IPS-NIHi7 (cell line): ENCODE measurements around the gene DCN.
"Not testable (repeated sequence)": the region's sequence is repeated elsewhere in the genome, so short reads cannot be mapped to it uniquely, and the experiment has no call there.

Source experiments
- DNase-seq: peaks from one replicate; pipeline ENCODE4 v3.0.0; 2012; ENCODE audit warnings: mixed read lengths; ENCODE audit errors: extremely low spot score

The DCN gene, protein sequence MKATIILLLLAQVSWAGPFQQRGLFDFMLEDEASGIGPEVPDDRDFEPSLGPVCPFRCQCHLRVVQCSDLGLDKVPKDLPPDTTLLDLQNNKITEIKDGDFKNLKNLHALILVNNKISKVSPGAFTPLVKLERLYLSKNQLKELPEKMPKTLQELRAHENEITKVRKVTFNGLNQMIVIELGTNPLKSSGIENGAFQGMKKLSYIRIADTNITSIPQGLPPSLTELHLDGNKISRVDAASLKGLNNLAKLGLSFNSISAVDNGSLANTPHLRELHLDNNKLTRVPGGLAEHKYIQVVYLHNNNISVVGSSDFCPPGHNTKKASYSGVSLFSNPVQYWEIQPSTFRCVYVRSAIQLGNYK

DNA sequence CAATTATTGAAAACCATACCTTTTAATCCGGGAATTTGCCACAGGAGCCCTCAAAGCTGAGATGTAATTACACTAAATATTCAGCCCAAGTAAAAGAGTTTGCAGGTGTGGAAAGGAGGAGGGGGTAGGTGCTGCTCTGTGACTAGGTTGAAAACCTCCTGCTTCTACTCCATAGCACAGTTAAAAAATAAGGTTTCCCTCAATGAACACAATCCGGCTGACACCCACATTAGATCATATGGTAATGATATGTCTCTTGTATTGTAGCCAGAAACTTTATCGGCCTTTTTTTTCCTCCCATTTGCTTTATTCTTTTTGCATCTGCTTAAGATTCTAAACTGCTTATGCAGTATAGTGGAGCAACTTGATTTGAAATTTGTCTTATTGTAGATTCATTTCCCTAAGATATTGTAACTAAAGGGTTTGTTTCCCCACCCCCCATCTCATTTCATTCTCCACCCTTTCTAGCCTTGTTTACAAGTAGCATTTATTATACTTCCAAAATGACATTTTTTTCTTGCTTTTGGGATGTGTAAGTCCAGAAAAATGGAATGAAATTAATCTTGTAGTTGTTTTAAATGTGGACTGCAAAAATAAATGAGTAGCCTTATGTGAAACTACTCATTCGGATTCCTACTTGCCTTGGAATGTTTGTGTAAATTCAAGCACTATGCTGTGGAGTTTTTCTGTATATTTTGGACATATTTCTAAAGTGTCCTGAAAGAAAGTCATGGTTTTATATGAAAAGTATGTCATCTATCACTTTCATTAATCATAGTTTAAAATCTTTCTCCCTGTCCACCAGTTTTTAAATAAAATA lies at the start of gene DCN:
Gene DCN, minus strand, starts transcription at position 182 of the 820 bp plus-strand sequence. CDS start 4,265 bp downstream, outside the sequence.
- DNase-seq = no peak

DNA sequence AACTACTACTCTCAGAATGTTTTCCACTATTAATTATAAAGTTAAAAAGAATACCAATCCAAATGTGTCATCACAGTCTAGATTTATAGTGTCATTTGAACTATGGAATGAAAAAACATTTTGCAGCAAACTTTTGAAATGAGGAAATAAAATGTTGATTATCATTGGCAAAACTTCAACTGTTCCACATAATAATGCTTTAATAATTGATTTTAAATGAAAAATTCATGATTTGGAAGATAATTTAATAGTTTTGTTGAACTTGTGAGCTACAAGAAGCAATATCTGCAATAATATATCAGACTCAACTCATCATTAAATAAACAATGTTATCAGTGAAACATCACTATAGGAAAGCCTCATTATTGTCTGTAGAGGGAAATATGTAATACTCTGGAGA lies 48.2 kb upstream of the DCN start:
- no peak for DNase-seq

DNA sequence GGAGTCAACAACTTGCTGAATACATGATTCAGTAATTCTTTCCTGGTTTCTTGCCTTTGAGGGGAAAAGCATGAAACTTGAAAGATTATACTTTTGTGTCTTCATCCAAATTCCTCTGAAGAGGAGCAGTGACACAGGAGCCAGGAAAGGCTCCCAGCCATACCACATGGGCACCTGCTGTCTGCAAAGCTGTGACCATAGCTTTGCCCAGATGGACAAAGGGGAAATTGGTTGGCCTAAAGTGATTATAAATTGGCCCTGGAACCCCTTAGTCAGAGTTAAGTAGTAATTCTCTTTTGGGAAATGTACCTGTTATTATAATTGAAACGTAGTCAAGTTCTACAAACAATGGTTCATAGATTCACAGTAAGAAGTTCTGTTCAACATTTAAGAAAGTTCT lies 44.3 kb upstream of the DCN start:
- no peak for DNase-seq

DNA sequence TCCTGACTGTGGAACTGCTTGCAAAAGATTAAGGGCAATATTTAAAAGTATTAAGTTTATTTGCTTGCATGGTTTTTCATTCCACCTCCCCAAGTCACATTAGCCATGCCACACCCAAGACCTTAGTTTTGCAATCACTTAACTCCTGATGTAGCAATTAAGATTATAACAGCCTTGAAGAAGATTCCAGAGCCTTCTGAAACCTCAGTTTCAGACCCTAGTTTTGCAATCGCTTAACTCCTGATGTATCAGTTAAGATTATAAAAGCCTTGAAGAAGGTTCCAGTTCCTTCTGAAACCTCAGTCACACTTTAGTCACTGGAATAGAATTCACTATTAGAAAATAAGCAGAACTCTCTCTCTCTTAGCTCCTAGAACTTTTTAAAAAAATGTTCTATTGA lies 42.7 kb upstream of the DCN start:
- no peak for DNase-seq

DNA sequence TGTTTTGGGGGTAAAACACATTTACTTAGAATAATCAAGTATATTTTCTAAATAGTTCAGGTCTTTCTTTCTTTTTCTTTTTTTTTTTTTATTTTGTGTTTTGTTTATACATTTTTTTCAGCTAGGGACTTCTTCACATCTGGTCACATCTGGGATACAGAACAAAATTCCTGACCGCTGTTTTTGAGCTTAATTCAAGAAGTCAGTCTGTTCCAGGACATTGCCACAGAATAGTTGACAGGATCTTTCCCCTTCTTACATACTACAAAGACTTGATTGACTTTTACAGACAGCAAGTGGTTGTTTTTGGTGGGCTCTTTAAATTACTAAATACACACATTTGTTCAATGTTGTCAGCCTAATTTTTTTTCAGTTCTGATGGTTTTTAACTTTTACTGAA lies 41.8 kb upstream of the DCN start:
- DNase-seq = no peak

DNA sequence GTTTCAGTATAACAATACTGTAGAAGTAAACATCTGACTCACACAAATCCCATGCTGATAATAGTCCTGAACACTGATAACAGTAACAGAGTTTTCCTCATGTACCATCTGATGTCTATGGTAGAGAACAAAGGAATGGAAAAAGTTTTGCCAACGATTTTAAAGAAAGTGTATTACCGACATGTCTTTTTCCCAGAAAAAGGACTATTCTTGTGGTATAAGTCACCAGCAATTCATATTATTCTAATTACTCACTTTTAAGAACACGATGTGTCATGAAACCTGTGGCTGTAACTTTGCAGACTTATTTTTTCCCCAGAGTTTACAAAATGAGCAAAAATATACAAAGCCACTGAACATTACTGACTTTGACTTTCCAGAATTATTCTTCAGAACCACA lies 40.1 kb upstream of the DCN start:
- no peak for DNase-seq

DNA sequence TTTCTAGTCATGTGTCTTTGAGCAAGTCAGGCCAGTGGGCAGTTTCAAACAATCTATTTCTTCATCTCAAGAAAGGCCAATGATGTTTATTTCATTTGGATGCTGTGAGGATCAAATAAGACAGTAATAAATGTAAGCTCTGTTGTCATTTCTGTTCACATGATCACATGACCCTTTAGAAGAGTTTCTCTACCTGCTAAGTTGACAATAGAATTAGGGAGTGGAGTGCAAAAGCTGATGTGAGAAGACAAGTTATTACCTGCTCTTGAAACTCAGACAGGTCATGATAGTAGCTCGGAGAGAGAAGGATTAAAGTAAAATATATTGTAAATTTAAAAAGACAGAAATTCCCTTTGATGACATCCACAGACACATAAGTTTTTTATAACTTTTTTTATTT lies 37.3 kb upstream of the DCN start:
- DNase-seq = no peak

DNA sequence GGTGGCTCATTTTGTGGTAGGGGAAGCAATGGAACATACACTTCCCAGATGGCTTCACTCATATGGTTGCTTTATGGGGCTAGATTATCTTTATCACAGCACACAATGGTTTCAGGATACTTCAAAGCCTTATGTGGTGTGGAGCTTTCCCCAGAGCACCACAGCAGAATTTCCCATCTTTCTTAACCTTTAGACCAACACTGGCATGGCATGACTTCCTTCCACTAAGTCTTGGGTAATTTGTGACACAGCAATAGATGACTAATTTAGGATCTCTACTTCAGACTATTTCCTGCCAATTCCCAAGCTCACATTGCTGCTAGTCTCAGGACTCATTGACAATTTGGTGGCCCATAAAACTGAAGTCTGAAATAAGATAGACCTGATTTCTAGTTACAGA lies 36.9 kb upstream of the DCN start:
- DNase-seq = no peak

DNA sequence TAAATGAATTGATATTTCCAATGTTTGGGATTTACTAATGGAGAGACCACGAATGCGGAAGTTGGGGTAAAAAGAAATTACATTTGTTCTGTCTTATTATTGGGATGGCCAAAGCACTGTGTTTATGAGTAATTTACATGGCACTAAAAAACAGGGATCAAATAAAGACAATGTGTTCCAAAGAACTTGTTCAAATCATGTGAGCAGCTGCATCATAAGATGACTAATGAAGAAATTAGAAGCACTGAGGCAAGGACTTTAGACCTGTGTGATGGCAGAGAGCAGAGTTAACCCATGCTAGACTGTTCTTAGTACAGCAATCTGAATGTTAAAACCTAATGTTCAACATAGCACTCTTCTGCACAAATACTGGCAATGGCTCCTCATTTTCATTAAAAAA lies 34.3 kb upstream of the DCN start:
- no peak for DNase-seq

DNA sequence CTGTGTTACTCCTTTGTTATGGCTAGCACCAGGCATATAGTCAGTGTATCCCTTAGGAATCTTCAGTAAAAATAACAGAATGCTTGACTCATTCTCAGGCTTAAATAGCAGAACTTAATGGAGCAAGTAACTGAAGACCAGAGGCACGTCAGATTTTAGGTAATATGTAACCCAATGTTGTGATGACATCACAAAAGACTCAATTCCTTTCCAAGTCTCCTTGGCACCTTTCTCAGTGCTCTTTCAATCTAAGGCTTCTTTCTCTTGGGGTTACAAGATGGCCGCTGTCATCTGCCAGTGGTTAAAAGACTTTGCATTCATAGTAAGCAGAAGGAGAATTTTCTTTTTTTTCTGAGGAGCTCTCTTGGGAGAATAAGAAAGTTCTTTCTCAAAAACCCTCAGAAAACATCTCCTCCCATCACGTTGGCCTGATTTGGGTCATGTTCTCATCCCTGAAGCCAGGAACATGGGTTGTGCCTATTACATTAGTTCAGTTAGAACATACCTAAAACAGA lies 33.4 kb upstream of the DCN start:
- DNase-seq = no peak

DNA sequence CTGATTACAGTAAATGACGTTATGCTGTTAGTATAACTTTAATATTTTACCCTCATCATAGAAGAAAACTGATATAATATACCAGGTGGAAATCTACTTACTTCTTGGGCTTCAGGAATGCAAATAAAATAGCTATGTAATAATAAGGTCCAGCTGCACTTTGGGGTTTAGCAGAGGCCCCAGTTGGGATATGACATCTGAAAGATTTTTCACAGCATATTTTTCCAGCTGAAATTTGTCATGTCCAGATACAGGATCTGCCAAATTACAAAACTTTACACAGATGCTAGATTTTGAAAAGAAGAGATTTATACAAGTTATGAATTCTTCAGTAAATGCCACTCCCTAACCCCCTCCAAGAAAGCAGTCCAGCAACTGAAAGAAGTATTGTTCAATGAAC lies 29.2 kb upstream of the DCN start:
- DNase-seq = no peak

DNA sequence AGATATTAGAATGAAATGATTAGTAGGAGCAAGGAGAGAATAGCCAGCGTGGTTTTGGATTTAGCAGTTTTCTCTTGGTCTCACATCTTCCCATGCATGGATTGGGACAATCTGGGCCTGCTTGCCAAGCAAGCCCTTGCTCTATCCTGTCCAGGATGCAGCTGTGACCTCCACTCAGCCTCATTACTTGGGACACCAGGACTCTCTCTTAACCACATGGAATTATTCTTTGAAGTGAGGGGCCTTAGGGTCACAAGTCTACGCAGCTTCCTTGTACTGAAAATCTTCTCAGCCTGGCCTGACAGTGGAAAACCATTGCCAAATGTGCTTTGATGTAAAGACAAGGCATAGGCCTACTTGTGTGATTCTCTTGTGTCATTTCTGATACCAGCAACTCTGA lies 28.0 kb upstream of the DCN start:
- DNase-seq = no peak

DNA sequence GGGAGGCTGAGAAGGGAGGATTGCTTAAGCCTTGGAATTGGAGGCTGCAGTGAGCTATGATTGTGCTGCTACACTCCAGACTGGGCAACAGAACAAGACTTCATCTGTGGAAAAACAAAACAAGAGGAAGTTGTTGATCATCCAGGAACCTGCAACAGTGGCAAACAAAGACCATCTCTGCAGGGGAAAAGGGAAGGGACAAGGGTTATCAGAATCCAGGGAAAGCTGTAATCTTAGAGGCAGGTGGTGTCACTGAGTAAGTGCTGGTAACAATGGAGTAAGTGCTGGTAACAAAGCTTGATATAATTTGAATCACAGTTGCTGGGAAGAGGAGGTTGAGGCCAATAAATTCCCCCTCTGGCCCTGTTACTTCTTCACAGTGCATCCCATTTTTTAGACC lies 27.5 kb upstream of the DCN start:
- DNase-seq = no peak

DNA sequence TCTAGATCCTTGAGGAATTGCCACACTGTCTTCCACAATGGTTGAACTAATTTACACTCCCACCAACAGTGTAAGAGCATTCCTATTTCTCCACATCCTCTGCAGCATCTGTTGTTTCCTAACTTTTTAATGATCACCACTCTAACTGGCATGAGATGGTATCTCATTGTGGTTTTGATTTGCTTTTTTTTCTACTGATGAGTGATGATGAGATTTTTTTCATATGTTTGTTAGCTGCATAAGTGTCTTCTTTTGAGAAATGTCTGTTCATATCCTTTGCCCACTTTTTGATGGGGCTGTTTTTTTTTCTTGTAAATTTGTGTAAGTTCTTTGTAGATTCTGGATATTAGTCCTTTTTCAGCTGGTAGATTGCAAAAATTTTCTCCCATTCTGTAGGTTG lies 24.7 kb upstream of the DCN start:
- DNase-seq = not testable (repeated sequence)

DNA sequence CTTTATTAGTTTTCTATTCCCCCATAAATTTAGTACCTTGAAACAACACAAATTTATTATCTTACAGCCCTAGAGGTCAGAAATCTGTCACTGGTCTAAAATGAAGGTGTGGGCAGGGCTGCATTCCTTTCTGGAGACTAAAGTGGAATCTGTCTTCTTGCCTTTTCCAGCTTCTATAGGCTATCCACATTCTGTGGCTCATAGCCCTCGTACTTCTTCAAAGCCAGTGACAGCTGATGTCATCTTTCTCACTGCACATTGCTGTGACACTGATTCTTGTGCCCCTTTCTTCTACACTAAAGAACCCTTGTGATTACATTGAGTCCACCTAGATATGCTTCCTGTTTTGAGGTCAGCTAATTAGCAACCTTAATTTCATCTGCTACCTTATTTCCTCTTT lies 23.2 kb upstream of the DCN start:
- DNase-seq = no peak

DNA sequence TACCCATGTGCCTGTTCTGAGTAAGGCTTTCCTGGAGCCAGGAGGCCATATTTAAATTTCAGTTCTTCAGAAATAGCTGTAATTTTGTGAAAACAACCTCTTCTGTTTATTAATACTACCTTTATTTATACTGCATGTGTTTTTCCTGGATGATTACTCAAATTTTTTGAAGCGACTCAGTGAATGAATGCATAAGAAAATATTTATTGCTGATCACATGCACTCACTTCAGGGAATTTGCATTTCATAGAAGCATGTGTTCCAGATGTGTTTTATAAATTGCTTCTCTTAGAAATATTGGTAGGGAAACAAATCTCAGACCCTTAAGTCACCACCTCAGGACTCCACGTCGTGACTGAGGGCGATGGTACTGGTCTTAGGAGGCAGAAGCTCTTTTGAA lies 21.8 kb upstream of the DCN start:
- DNase-seq = no peak

DNA sequence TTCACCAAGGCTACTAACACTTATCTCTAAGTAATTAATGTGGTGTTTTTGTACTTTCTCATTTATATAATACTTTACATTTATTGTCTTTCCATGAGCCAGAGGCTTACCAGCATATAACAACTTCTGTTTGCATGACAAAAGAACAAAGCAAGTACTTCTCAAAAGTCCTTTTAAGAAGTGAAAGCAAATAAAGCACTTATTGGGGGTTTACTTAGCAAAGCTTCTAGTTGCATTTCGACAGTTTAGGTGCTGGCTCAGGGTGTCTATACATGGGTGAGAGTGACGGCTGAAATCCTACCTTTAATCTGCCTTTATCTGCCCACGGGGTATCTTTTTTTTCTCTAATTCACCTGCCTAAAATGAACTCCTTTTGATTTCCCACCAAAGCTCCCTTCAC lies 21.0 kb upstream of the DCN start:
- no peak for DNase-seq

DNA sequence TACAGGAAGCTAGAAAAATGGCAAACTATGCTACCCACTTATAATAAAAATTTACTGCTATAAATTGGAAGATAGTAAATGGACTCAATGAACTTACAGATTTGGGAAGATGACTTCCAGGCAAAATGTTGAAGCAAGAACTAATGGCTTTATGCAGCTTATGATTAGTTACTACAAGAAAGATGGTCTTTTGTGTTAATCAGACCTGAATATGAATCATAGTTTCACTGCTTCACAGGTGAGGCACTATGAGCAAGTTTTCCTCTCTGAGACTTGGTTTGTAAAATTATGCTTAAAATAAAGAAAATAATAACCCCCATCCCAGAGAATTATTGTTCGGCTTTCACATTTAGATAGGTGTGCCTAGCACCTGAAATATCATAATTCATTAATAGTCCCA lies 19.8 kb upstream of the DCN start:
- no peak for DNase-seq

DNA sequence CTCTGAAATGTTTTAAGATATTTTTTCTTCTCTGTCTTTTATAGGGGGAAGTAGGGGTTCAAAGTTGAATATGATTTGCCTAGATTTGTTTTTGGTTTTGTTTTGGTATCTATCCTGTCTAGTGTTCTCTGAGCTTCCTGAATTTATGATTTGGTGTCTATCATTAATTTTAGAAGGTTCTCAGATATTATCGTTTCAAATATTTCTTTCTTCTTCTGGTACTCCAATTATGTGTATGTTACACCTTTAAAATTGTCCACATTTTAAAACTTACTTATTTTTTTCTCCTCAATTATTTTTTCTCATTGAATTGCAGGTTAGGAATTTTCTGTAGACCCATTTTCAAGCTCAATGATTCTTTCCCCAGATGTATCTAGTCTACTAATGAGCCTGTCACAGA lies 13.8 kb upstream of the DCN start:
- no peak for DNase-seq

DNA sequence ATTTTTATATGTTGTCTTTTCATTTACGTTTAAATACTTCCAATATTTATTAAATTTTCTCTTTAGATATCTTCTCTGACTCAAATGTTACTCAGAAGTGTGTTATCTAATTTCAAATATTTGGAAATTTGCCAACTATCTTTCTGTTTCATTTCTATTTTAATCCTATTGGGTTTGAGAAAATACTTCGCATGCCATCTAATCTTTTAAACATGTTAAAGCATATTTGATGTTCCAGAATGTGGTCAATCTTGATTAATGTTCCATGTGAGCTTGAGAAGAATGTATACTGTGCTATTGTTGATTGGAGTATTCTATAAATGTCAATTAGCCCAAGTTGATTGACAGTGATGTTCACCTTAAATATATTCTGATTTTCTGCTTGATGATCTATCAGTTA lies 11.9 kb upstream of the DCN start:
- no peak for DNase-seq

DNA sequence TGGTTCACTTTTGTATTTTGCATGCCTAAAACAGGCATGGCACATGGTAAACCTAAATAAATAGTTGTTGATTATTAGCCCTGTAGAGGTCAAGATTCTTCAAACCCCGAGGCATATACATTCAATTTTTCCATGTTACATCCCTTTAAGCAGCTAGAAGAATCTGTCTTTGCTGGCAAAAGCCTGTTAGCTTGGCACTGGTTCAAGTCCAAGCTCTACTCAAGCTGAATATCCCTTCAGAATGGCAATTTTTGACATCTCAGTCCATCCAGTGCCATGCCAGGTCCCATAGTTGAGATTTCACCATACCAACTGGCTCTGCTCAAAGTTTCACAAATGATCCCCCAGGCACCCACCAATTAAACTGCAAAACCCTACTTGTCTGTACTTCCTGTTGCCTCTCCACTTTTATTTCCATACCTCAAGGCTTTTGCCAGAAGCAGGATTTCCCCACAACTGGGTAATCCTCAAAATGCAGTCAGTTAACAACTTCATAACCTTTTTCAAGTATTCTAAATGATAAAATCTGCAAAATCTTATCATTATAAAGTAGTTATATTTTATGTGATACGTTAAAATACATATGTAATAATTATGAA lies 9.0 kb upstream of the DCN start:
- DNase-seq = no peak

DNA sequence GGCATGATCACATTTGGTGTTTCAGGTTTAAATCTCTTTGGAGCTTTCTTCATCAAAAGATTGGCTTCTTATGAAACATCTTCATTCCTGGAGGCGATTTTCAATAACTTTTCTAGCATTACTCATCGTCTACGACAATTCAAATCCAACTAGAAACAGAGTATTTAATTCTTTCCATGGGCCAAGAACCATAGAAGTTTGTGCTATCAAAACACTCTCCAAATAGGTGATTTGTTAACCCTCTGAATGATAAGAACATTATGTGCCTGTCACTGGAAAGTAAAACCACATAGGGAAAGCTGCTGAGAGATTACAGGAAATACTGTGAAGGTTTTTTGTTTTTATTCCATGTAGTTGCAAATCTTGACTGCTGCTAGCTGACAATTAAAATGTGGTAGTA lies 6.9 kb upstream of the DCN start:
- no peak for DNase-seq

DNA sequence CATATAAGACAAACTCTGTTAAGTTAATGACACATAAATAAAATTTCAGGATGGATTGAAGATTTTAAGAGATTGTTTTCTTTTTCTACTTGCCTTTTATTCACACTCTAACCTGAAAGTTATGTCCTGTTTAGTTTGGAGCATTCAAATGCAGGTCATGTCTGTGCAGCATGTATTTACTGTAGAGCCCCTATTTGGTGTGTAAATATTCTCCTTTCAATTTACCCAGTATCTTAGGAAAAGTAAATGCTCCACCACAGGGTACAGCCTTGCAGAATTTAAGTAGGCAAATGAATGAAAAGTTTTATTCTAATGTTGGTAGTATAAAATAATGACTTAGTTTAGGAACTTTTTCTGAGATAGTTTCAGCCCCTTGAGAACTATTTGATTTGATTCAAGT lies 6.2 kb upstream of the DCN start:
- no peak for DNase-seq
